Measurements from ENCODE around the gene SLC13A5.

DNA sequence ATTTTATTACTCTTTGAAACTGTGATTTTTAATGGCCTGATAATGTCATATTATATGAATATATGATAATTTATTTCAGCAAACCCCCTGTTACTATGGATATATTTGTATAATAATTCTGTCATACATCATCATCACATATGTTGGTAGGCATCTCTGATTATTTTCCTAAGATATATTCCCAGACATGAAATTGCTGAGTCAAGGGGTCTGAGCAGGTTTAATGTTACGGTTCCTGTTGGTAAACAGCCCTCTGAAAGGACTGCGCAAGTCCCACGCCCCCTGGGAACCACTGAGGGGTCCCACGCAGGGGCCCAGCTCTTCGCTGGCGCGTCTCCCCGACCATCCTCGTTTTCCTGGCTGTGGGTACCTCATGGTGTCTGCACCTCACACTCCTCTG, 24.2 kb downstream of the SLC13A5 start:
- TF ChIP-seq EZH2 (IDR thresholded peaks at IDR 0.05) = no peak
- no peak for TF ChIP-seq CTCF (IDR thresholded peaks at IDR 0.05)
- no peak for TF ChIP-seq EZH2phosphoT487 (IDR thresholded peaks at IDR 0.05)
